SK-N-SH (cell line): ENCODE results near the gene RABGAP1L. TPM values are rescaled to one million over a fixed set of nuclear protein-coding genes. Genes with fewer than 3 reads are reported as not detected.

Source experiments
- CTCF ChIA-PET: fragments of 300-600, 350-600 bp; formaldehyde crosslinking; extraction: SDS; loops from one replicate; lab custom pipeline; 2021; lab: Yijun Ruan, JAX
- POLR2A ChIA-PET: fragments of 350-600 bp; sonication (Branson Sonifier 250); formaldehyde crosslinking; extraction: SDS; loops from one replicate; lab custom pipeline; 2020; ENCODE audit warnings: antibody characterized with exemption, inconsistent platforms; lab: Yijun Ruan, JAX
- DNase-seq: peaks from one replicate; pipeline ENCODE4 v3.0.0; 2012
- H2AFZ ChIP-seq: fragments of 200-600 bp; sonication (generic); 2 replicates; pipeline ENCODE4 v1.8.1; 2016; ENCODE audit warnings: antibody characterized with exemption, mild to moderate bottlenecking, low read depth
- H3F3A ChIP-seq: fragments of 200-600 bp; sonication (generic); replicated peaks from 2 replicates; pipeline ENCODE3; 2016; ENCODE audit warnings: antibody characterized with exemption, mild to moderate bottlenecking; ENCODE audit not compliant: insufficient read depth
- H3K27ac ChIP-seq, 2 experiments: fragments of 200-500 bp in 1 of 2; fragments of 200-600 bp in 1 of 2; sonication (Bioruptor generic) in 1 of 2; sonication (generic), shearing (Covaris generic) in 1 of 2; 2 replicates each; pipeline versions ENCODE4 v1.5.1 to v1.6.1; 2014 to 2016; ENCODE audit warnings: low read depth in 2 of 2, inconsistent platforms in 1 of 2, low read length in 1 of 2, mild to moderate bottlenecking in 1 of 2, mixed read lengths in 1 of 2
- H3K27me3 ChIP-seq: fragments of 200-600 bp; sonication (generic), shearing (Covaris generic); 2 replicates; pipeline ENCODE4 v1.6.1; 2016; ENCODE audit warnings: mixed run types; ENCODE audit not compliant: insufficient read depth
- H3K36me3 ChIP-seq, 2 experiments: fragments of 200-500 bp in 1 of 2; fragments of 200-600 bp in 1 of 2; sonication (Bioruptor generic) in 1 of 2; sonication (generic) in 1 of 2; replicated peaks in 1 of 2; 2 replicates each; pipeline versions ENCODE3 to v1.5.1; 2014 to 2016; ENCODE audit warnings: low read length in 1 of 2, mild to moderate bottlenecking in 1 of 2; ENCODE audit not compliant: insufficient read depth in 2 of 2, control insufficient read depth in 1 of 2
- H3K4me1 ChIP-seq, 2 experiments: fragments of 200-500 bp in 1 of 2; fragments of 200-600 bp in 1 of 2; sonication (Bioruptor generic) in 1 of 2; sonication (generic), shearing (Covaris generic) in 1 of 2; 2 replicates each; pipeline versions ENCODE4 v1.5.1 to v1.6.1; 2014 to 2016; ENCODE audit warnings: low read depth in 1 of 2, low read length in 1 of 2, mixed run types in 1 of 2; ENCODE audit not compliant: insufficient read depth in 2 of 2, control insufficient read depth in 1 of 2
- H3K4me2 ChIP-seq: fragments of 200-600 bp; sonication (generic), shearing (Covaris generic); 2 replicates; pipeline ENCODE4 v1.6.1; 2017; ENCODE audit warnings: mixed run types
- H3K4me3 ChIP-seq, 2 experiments: fragments of 200-500 bp in 1 of 2; fragments of 200-600 bp in 1 of 2; sonication (Bioruptor generic) in 1 of 2; sonication (generic), shearing (Covaris generic) in 1 of 2; 2 replicates each; pipeline versions ENCODE4 v1.5.1 to v1.8.1; 2014 to 2016; ENCODE audit warnings: low read depth in 2 of 2, inconsistent platforms in 1 of 2, low read length in 1 of 2, mild to moderate bottlenecking in 1 of 2, mixed read lengths in 1 of 2, moderate library complexity in 1 of 2
- H3K79me2 ChIP-seq: fragments of 200-600 bp; sonication (generic); 2 replicates; pipeline ENCODE4 v1.8.1; 2017; ENCODE audit warnings: mild to moderate bottlenecking; ENCODE audit not compliant: insufficient read depth
- H3K9ac ChIP-seq: fragments of 200-600 bp; sonication (generic); 2 replicates; pipeline ENCODE4 v1.6.1; 2017; ENCODE audit warnings: mixed run types
- H3K9me2 ChIP-seq: fragments of 200-600 bp; sonication (generic); 2 replicates; pipeline ENCODE4 v1.6.1; 2017; ENCODE audit warnings: mixed run types
- H3K9me3 ChIP-seq: fragments of 200-600 bp; sonication (generic); 2 replicates; pipeline ENCODE4 v1.6.1; 2017; ENCODE audit warnings: mixed run types, mild to moderate bottlenecking, moderate library complexity
- H4K20me1 ChIP-seq: fragments of 200-600 bp; sonication (generic); 2 replicates; pipeline ENCODE4 v1.6.1; 2017; ENCODE audit warnings: mild to moderate bottlenecking, mixed run types; ENCODE audit not compliant: insufficient read depth
- CHD2 ChIP-seq: fragments of 150-350 bp; IDR thresholded peaks from 2 replicates; pipeline ENCODE4 v1.6.1; 2018; ENCODE audit warnings: low read length; ENCODE audit not compliant: partially characterized antibody
- EZH2phosphoT487 ChIP-seq: fragments of 200-600 bp; sonication (generic); IDR thresholded peaks from 2 replicates; pipeline ENCODE4 v1.6.1; 2017; ENCODE audit warnings: low read depth, mixed run types, mild to moderate bottlenecking, antibody characterized with exemption, moderate library complexity, borderline replicate concordance
- FOXJ3 ChIP-seq: sonication (generic); formaldehyde crosslinking; IDR thresholded peaks from 2 replicates; pipeline ENCODE4 v1.5.1; 2020; ENCODE audit warnings: mild to moderate bottlenecking, missing genetic modification reagents
- FOXM1 ChIP-seq: IDR thresholded peaks from 2 replicates; pipeline ENCODE4 v1.4.0; 2012; ENCODE audit warnings: low read depth, mild to moderate bottlenecking
- GABPA ChIP-seq: IDR thresholded peaks from 2 replicates; pipeline ENCODE4 v1.4.0; 2012; ENCODE audit warnings: low read depth, mild to moderate bottlenecking
- GATA2 ChIP-seq: sonication (generic); formaldehyde crosslinking; IDR thresholded peaks from 2 replicates; pipeline ENCODE4 v1.5.0; 2020; ENCODE audit warnings: mild to moderate bottlenecking, missing genetic modification reagents
- JUND ChIP-seq: IDR thresholded peaks from 2 replicates; pipeline ENCODE4 v1.4.0; 2012
- MEF2A ChIP-seq: IDR thresholded peaks from 2 replicates; pipeline ENCODE4 v1.4.0; 2012; ENCODE audit warnings: low read depth, borderline replicate concordance
- MXI1 ChIP-seq: IDR thresholded peaks from 2 replicates; pipeline ENCODE4 v1.6.1; 2012; ENCODE audit warnings: mild to moderate bottlenecking, low read depth, low read length, improper control_type of control experiment
- NFIC ChIP-seq: IDR thresholded peaks from 2 replicates; pipeline ENCODE4 v1.4.0; 2012; ENCODE audit warnings: borderline replicate concordance
- NRF1 ChIP-seq: IDR thresholded peaks from 2 replicates; pipeline ENCODE4 v1.6.1; 2012; ENCODE audit warnings: low read depth, mild to moderate bottlenecking, low read length
- POLR2AphosphoS5 ChIP-seq: IDR thresholded peaks from 2 replicates; pipeline ENCODE4 v1.6.1; 2012; ENCODE audit warnings: low read depth, low read length
- RAD21 ChIP-seq: IDR thresholded peaks from 2 replicates; pipeline ENCODE4 v1.6.1; 2012; ENCODE audit warnings: mild to moderate bottlenecking, low read length
- RCOR1 ChIP-seq: fragments of 150-350 bp; IDR thresholded peaks from 2 replicates; pipeline ENCODE4 v1.6.1; 2017; ENCODE audit warnings: antibody characterized with exemption, low read length
- RXRA ChIP-seq: IDR thresholded peaks from 2 replicates; pipeline ENCODE4 v1.4.0; 2012; ENCODE audit warnings: low read depth, mild to moderate bottlenecking, borderline replicate concordance
- SIN3A ChIP-seq: IDR thresholded peaks from 2 replicates; pipeline ENCODE4 v1.6.1; 2012; ENCODE audit warnings: low read depth, mild to moderate bottlenecking, low read length, moderate library complexity, borderline replicate concordance
- SMC3 ChIP-seq: IDR thresholded peaks from 2 replicates; pipeline ENCODE4 v1.6.1; 2012; ENCODE audit warnings: low read depth, low read length, improper control_type of control experiment
- TAF1 ChIP-seq: IDR thresholded peaks from 2 replicates; pipeline ENCODE4 v1.6.1; 2012; ENCODE audit warnings: low read depth, mild to moderate bottlenecking, low read length, moderate library complexity, borderline replicate concordance
- TEAD4 ChIP-seq: IDR thresholded peaks from 2 replicates; pipeline ENCODE4 v1.4.0; 2012; ENCODE audit warnings: mild to moderate bottlenecking, borderline replicate concordance; ENCODE audit not compliant: insufficient read depth
- WGBS: methylation state at CpG from one replicate; pipeline ENCODE4 v1.1.6; 2017; ENCODE audit warnings: low lambda C conversion rate; 5-methylcytosine and 5-hydroxymethylcytosine counted together
- polyA plus RNA-seq, 3 experiments: library from polyadenylated mRNA; depleted of rRNA; stranded (reverse); fragments of >200 nt; gene quantifications; 2 replicates each; pipeline ENCODE4 v1.2.3, GENCODE V29; 2012
- TF ChIP-seq, protein P1 (sequence below): IDR thresholded peaks from 2 replicates; pipeline ENCODE4 v1.6.1; 2012; ENCODE audit warnings: mild to moderate bottlenecking, low read depth, low read length, moderate library complexity
- TF ChIP-seq, protein P2 (sequence below): IDR thresholded peaks from 2 replicates; pipeline ENCODE4 v1.4.0; 2012; ENCODE audit warnings: low read depth, borderline replicate concordance

Gene RABGAP1L
- polyA plus RNA-seq, 1 of the 3 experiments (the other 2 are of a cell fraction): 7.2 TPM

DNA sequence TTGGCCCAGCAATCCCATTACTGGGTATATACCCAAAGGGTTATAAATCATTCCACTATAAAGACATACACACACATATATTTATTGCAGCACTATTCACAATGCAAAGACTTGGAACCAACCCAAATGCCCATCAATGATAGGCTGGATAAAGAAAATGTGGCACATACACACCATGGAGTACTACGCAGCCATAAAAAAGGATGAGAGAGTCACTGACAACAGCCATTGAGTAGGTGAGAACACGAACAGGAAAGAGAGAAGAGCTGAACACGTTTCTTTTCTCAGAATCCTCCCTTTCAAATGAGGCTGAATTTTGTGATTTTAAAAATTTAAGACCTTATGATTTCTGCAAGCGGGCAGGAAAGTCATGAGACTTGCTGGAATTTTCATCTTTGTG is 10.1 kb upstream of the RABGAP1L start:
- POLR2A ChIA-PET: no interaction called here
- CTCF ChIA-PET: no interaction called here
- Histone ChIP-seq H3K79me2 (no peaks in the 10 kb centered on the region), H2AFZ (no peak overlapping the region), H3K9me3 (0 out of 2 replicates have a peak, but pooled peaks cover 3% of the 10 kb centered on the region), H3K4me3 (no peak overlapping the region), H3K9me2 (no peaks in the 10 kb centered on the region), H3K4me1 (no peaks in the 10 kb centered on the region), H3K36me3 (no peaks in the 10 kb centered on the region), H3K27me3 (no peaks in the 10 kb centered on the region), H3K27ac (no peak overlapping the region), H3K9ac (no peak overlapping the region), H3F3A (no peaks in the 10 kb centered on the region), H4K20me1 (no peaks in the 10 kb centered on the region), H3K4me2 (no peak overlapping the region)
- DNase-seq: no peak
- 49% methylated on average over 4 of the region's 4 CpGs for WGBS
- TF ChIP-seq MXI1: no peak
- no peak for TF ChIP-seq POLR2AphosphoS5
- TF ChIP-seq EZH2phosphoT487: no peak
- TF ChIP-seq NFIC: no peak
- no peak for TF ChIP-seq TEAD4
- no peak for TF ChIP-seq TAF1
- TF ChIP-seq NRF1: no peak
- no peak for TF ChIP-seq RXRA

DNA sequence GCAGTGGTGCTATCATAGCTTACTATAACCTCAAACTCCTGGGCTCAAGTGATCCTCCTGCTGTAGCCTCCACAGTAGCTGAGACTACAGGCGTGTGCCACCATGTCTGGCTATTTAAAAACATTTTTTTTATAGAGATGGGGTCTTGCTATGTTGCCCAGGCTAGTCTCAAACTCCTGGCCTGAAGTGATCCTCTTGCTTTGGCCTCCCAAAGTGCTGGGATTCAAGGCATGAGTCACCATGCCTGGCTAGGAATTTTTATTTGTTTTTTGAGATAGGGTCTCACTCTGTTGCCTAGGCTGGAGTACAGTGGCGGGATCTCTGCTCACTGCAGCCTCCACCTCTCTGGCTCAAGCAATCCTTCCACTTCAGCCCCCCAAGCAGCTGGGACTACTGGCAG is 8.8 kb upstream of the RABGAP1L start:
- Histone ChIP-seq H3K9me2 (no peaks in the 10 kb centered on the region), H2AFZ (no peak overlapping the region), H3K4me2 (no peak overlapping the region), H4K20me1 (no peaks in the 10 kb centered on the region), H3K27ac (no peak overlapping the region), H3K4me1 (no peaks in the 10 kb centered on the region), H3K9ac (no peak overlapping the region), H3K4me3 (no peak overlapping the region), H3K9me3 (0 out of 2 replicates have a peak, but pooled peaks cover 3% of the 10 kb centered on the region), H3K27me3 (no peaks in the 10 kb centered on the region), H3K79me2 (no peaks in the 10 kb centered on the region), H3K36me3 (no peaks in the 10 kb centered on the region), H3F3A (no peaks in the 10 kb centered on the region)
- no peak for TF ChIP-seq GABPA
- no peak for TF ChIP-seq CHD2
- TF ChIP-seq, protein P1, sequence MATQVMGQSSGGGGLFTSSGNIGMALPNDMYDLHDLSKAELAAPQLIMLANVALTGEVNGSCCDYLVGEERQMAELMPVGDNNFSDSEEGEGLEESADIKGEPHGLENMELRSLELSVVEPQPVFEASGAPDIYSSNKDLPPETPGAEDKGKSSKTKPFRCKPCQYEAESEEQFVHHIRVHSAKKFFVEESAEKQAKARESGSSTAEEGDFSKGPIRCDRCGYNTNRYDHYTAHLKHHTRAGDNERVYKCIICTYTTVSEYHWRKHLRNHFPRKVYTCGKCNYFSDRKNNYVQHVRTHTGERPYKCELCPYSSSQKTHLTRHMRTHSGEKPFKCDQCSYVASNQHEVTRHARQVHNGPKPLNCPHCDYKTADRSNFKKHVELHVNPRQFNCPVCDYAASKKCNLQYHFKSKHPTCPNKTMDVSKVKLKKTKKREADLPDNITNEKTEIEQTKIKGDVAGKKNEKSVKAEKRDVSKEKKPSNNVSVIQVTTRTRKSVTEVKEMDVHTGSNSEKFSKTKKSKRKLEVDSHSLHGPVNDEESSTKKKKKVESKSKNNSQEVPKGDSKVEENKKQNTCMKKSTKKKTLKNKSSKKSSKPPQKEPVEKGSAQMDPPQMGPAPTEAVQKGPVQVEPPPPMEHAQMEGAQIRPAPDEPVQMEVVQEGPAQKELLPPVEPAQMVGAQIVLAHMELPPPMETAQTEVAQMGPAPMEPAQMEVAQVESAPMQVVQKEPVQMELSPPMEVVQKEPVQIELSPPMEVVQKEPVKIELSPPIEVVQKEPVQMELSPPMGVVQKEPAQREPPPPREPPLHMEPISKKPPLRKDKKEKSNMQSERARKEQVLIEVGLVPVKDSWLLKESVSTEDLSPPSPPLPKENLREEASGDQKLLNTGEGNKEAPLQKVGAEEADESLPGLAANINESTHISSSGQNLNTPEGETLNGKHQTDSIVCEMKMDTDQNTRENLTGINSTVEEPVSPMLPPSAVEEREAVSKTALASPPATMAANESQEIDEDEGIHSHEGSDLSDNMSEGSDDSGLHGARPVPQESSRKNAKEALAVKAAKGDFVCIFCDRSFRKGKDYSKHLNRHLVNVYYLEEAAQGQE: no peak
- no peak for TF ChIP-seq RAD21
- TF ChIP-seq FOXJ3 (CRISPR knock-in tag): no peak
- TF ChIP-seq NRF1: no peak
- TF ChIP-seq FOXM1: no peak
- TF ChIP-seq SMC3: no peak
- TF ChIP-seq RCOR1: no peak
- TF ChIP-seq GATA2 (CRISPR knock-in tag): no peak
- TF ChIP-seq MEF2A: no peak
- TF ChIP-seq, protein P2, sequence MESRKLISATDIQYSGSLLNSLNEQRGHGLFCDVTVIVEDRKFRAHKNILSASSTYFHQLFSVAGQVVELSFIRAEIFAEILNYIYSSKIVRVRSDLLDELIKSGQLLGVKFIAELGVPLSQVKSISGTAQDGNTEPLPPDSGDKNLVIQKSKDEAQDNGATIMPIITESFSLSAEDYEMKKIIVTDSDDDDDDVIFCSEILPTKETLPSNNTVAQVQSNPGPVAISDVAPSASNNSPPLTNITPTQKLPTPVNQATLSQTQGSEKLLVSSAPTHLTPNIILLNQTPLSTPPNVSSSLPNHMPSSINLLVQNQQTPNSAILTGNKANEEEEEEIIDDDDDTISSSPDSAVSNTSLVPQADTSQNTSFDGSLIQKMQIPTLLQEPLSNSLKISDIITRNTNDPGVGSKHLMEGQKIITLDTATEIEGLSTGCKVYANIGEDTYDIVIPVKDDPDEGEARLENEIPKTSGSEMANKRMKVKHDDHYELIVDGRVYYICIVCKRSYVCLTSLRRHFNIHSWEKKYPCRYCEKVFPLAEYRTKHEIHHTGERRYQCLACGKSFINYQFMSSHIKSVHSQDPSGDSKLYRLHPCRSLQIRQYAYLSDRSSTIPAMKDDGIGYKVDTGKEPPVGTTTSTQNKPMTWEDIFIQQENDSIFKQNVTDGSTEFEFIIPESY: no peak
- TF ChIP-seq SIN3A: no peak
- TF ChIP-seq JUND: no peak
- no peak for TF ChIP-seq RXRA
- no peak for DNase-seq
- WGBS: 81% methylated on average over 2 of the region's 2 CpGs
- POLR2A ChIA-PET: no interaction called here
- CTCF ChIA-PET: no interaction called here
